OCI-LY1 (cell line): ENCODE data around the gene OR2AT4.

Experiments used
- H2AFZ ChIP-seq: fragments of 200-600 bp; sonication (generic), shearing (Covaris generic); 2 replicates; pipeline ENCODE4 v1.6.0; 2014; ENCODE audit warnings: antibody characterized with exemption, mild to moderate bottlenecking, low read length
- H3F3A ChIP-seq: fragments of 200-600 bp; sonication (generic), shearing (Covaris generic); 2 replicates; pipeline ENCODE4 v1.6.0; 2014; ENCODE audit warnings: mild to moderate bottlenecking, antibody characterized with exemption, low read length, moderate library complexity; ENCODE audit not compliant: insufficient read depth
- H3K27ac ChIP-seq: fragments of 200-600 bp; sonication (generic); 2 replicates; pipeline ENCODE4 v1.5.1; 2014; ENCODE audit warnings: low read length, mixed run types, mild to moderate bottlenecking, low read depth; ENCODE audit not compliant: poor library complexity, severe bottlenecking
- H3K27me3 ChIP-seq: fragments of 200-600 bp; sonication (generic); 2 replicates; pipeline ENCODE4 v1.6.0; 2014; ENCODE audit warnings: antibody characterized with exemption, mild to moderate bottlenecking, low read length, moderate library complexity; ENCODE audit not compliant: insufficient read depth
- H3K36me3 ChIP-seq: fragments of 200-600 bp; sonication (generic); 2 replicates; pipeline ENCODE4 v1.6.1; 2014; ENCODE audit warnings: mild to moderate bottlenecking, antibody characterized with exemption, low read length, moderate library complexity, mixed read lengths; ENCODE audit not compliant: insufficient read depth
- H3K4me1 ChIP-seq: fragments of 200-600 bp; sonication (generic); 2 replicates; pipeline ENCODE4 v1.5.1; 2014; ENCODE audit warnings: mild to moderate bottlenecking, low read length, moderate library complexity; ENCODE audit not compliant: insufficient read depth, severe bottlenecking
- H3K4me2 ChIP-seq: fragments of 200-600 bp; sonication (generic), shearing (Covaris generic); 2 replicates; pipeline ENCODE4 v1.6.1; 2014; ENCODE audit warnings: low read length
- H3K4me3 ChIP-seq: fragments of 200-600 bp; sonication (generic); 2 replicates; pipeline ENCODE4 v1.5.1; 2014; ENCODE audit warnings: low read length, low read depth, mild to moderate bottlenecking, mixed read lengths; ENCODE audit not compliant: poor library complexity, severe bottlenecking
- H3K79me2 ChIP-seq: fragments of 200-600 bp; shearing (Covaris generic); 2 replicates; pipeline ENCODE4 v1.6.1; 2016; ENCODE audit warnings: mixed run types, low read length, mixed read lengths; ENCODE audit not compliant: insufficient read depth
- H3K9ac ChIP-seq: fragments of 200-600 bp; sonication (generic), shearing (Covaris generic); 2 replicates; pipeline ENCODE4 v1.6.1; 2014; ENCODE audit warnings: mild to moderate bottlenecking, low read length, mixed read lengths
- H3K9me2 ChIP-seq: fragments of 200-600 bp; sonication (generic), shearing (Covaris generic); 2 replicates; pipeline ENCODE4 v1.6.1; 2014; ENCODE audit warnings: low read depth, mild to moderate bottlenecking, low read length, mixed read lengths
- H3K9me3 ChIP-seq: fragments of 200-600 bp; shearing (Covaris generic); 2 replicates; pipeline ENCODE4 v1.6.1; 2014; ENCODE audit warnings: low read length, mixed read lengths
- H4K20me1 ChIP-seq: fragments of 200-600 bp; sonication (generic), shearing (Covaris generic); 2 replicates; pipeline ENCODE4 v1.6.0; 2016; ENCODE audit warnings: mild to moderate bottlenecking, low read length; ENCODE audit not compliant: insufficient read depth
- CTCF ChIP-seq: fragments of 200-600 bp; sonication (generic), shearing (Covaris generic); IDR thresholded peaks from 2 replicates; pipeline ENCODE4 v1.5.1; 2017; ENCODE audit warnings: mild to moderate bottlenecking, antibody characterized with exemption, low read length, moderate library complexity, mixed read lengths
- EZH2 ChIP-seq: fragments of 200-600 bp; sonication (generic), shearing (Covaris generic); IDR thresholded peaks from 2 replicates; pipeline ENCODE4 v1.8.0; 2017; ENCODE audit warnings: borderline replicate concordance, mixed run types, mild to moderate bottlenecking, antibody characterized with exemption, low read length, moderate library complexity, mixed read lengths

OR2AT4 gene

GRCh38 chr11:75126564-75126963 is 29.9 kb upstream of the OR2AT4 start:
- no peaks in the 10 kb centered on the region for H4K20me1 ChIP-seq
- H3K79me2 ChIP-seq: no peaks in the 10 kb centered on the region
- H2AFZ ChIP-seq: no peak overlapping the region
- H3K27ac ChIP-seq: no peak overlapping the region
- H3K27me3 ChIP-seq: no peaks in the 10 kb centered on the region
- H3K9ac ChIP-seq: no peak overlapping the region
- TF ChIP-seq EZH2: no peak
- H3K4me3 ChIP-seq: no peak overlapping the region
- H3K9me3 ChIP-seq: no peaks in the 10 kb centered on the region; the same call in 1 of the 2 replicates
- no peaks in the 10 kb centered on the region for H3K9me2 ChIP-seq
- H3K4me1 ChIP-seq: no peaks in the 10 kb centered on the region
- H3F3A ChIP-seq: no peaks in the 10 kb centered on the region
- H3K4me2 ChIP-seq: no peak overlapping the region
- no peaks in the 10 kb centered on the region for H3K36me3 ChIP-seq

DNA sequence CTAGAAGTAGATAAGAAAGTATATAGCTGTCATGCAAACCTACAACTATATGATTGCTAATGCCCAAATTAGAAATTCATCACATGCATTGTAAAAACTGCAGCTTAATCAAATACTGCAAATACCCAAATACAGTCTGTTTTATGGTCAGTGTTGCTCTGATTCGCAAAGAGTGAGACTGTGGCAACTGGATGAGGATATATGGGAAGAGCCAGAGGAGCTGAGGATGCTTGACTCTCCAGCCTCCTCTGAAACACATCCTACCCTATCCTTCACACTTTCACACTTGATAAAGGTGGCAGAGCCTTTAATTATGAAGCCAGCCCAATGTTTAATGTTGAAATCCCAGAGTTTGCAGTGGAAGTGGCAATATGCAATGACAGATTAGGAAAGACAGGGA is 21.9 kb upstream of the OR2AT4 start:
- H3K79me2 ChIP-seq: no peaks in the 10 kb centered on the region
- H3K9me2 ChIP-seq: no peaks in the 10 kb centered on the region
- TF ChIP-seq CTCF: no peak
- no peak for TF ChIP-seq EZH2
- no peaks in the 10 kb centered on the region for H3K4me1 ChIP-seq
- H3K36me3 ChIP-seq: no peaks in the 10 kb centered on the region
- no peaks in the 10 kb centered on the region for H3K9me3 ChIP-seq
- no peak overlapping the region for H3K27ac ChIP-seq
- no peaks in the 10 kb centered on the region for H3F3A ChIP-seq
- H3K4me3 ChIP-seq: no peak overlapping the region
- no peaks in the 10 kb centered on the region for H4K20me1 ChIP-seq
- H3K9ac ChIP-seq: no peak overlapping the region
- no peak overlapping the region for H3K4me2 ChIP-seq
- no peaks in the 10 kb centered on the region for H3K27me3 ChIP-seq
- H2AFZ ChIP-seq: no peak overlapping the region

GRCh38 chr11:75114465-75114864 is 17.8 kb upstream of the OR2AT4 start:
- H3K4me2 ChIP-seq: no peak overlapping the region
- no peaks in the 10 kb centered on the region for H3K27me3 ChIP-seq
- H2AFZ ChIP-seq: no peak overlapping the region
- H3K9me2 ChIP-seq: no peaks in the 10 kb centered on the region
- H3F3A ChIP-seq: no peaks in the 10 kb centered on the region
- H3K27ac ChIP-seq: no peak overlapping the region
- no peaks in the 10 kb centered on the region for H3K79me2 ChIP-seq
- no peak overlapping the region for H3K4me3 ChIP-seq
- TF ChIP-seq CTCF (no peak), EZH2 (no peak)
- H3K36me3 ChIP-seq: no peaks in the 10 kb centered on the region
- H3K9ac ChIP-seq: no peak overlapping the region
- no peaks in the 10 kb centered on the region for H3K4me1 ChIP-seq
- H4K20me1 ChIP-seq: no peaks in the 10 kb centered on the region
- 0 out of 2 replicates have a peak, but pooled peaks cover 2% of the 10 kb centered on the region for H3K9me3 ChIP-seq

DNA sequence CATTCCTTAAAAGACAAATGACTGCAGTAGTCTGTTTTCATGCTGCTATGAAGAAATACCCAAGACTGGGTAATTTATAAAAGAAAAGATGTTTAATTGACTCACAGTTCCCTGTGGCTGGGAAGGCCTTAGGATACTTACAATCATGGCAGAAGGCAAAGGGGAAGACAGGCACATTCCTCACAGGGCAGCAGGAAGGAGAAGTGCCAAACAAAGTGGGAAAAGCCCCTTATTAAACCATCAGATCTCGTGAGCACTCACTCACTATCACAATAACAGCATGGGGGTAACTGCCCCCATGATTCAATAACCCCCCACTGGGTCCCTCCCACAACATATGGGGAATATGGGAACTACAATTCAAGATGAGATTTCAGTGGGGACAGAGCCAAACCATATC is 16.4 kb upstream of the OR2AT4 start:
- Histone ChIP-seq H3K36me3 (no peaks in the 10 kb centered on the region), H3K27me3 (no peaks in the 10 kb centered on the region), H2AFZ (no peak overlapping the region), H3K4me2 (no peak overlapping the region), H3K9me3 (0 out of 2 replicates have a peak, but pooled peaks cover 2% of the 10 kb centered on the region), H3K27ac (no peak overlapping the region), H3K9ac (no peak overlapping the region), H3K4me1 (no peaks in the 10 kb centered on the region), H4K20me1 (no peaks in the 10 kb centered on the region), H3K9me2 (no peaks in the 10 kb centered on the region), H3K79me2 (no peaks in the 10 kb centered on the region), H3F3A (no peaks in the 10 kb centered on the region), H3K4me3 (no peak overlapping the region)
- no peak for TF ChIP-seq CTCF
- TF ChIP-seq EZH2: no peak
